GM23338 (cell line): ENCODE measurements around the gene ROBO3.

Source experiments
- CREB1 ChIP-seq: fragments of 250-450 bp; sonication (Bioruptor Pico); IDR thresholded peaks from 2 replicates; pipeline ENCODE4 v1.5.0; 2020; ENCODE audit warnings: low read depth, mild to moderate bottlenecking, moderate library complexity
- EZH2 ChIP-seq: fragments of 200-600 bp; sonication (generic); IDR thresholded peaks from one replicate; pipeline ENCODE4 v1.8.0; 2017; ENCODE audit warnings: antibody characterized with exemption, mild to moderate bottlenecking, low read depth; ENCODE audit not compliant: unreplicated experiment
- EZH2phosphoT487 ChIP-seq: fragments of 200-600 bp; sonication (generic); IDR thresholded peaks from one replicate; pipeline ENCODE4 v1.8.1; 2018; ENCODE audit warnings: antibody characterized with exemption; ENCODE audit not compliant: unreplicated experiment
- JUNB ChIP-seq: IDR thresholded peaks from one replicate; pipeline ENCODE4 v1.6.1; 2016; ENCODE audit warnings: antibody characterized with exemption; ENCODE audit not compliant: unreplicated experiment
- POLR2AphosphoS5 ChIP-seq: IDR thresholded peaks from 2 replicates; pipeline ENCODE4 v1.6.1; 2016; ENCODE audit warnings: antibody characterized with exemption, low read depth
- REST ChIP-seq: IDR thresholded peaks from one replicate; pipeline ENCODE4 v1.6.1; 2018; ENCODE audit warnings: antibody characterized with exemption; ENCODE audit not compliant: unreplicated experiment
- TF ChIP-seq, protein P1 (sequence below), 2 experiments: fragments of 200-600 bp in 1 of 2; sonication (generic) in 1 of 2; conservative IDR thresholded peaks; 2 replicates each; pipeline versions ENCODE4 v1.5.1 to v1.6.1; 2016 to 2017; ENCODE audit warnings: antibody characterized with exemption in 2 of 2, low read depth in 2 of 2, mild to moderate bottlenecking in 2 of 2, moderate library complexity in 1 of 2

DNA sequence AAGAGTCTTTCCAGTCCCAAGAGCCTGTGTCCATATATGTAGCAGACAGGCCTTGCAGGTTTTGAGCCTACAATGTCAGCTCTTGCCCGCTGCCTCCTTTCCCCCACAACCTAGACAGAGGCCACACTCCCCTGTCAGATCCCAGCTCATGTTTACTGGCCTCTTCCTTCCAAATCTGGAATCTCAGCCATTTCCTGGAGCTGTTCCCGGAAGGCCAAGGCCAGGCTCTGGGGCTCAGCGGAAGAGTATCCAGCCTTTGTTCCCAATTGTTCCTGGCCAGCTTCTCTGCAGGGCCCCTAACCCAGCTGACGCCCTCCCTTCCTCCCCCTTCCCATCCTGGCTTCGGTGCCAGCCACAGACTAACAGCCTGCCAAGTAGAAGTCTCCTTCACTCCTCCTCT is 33.5 kb downstream of the ROBO3 start:
- TF ChIP-seq, protein P1, sequence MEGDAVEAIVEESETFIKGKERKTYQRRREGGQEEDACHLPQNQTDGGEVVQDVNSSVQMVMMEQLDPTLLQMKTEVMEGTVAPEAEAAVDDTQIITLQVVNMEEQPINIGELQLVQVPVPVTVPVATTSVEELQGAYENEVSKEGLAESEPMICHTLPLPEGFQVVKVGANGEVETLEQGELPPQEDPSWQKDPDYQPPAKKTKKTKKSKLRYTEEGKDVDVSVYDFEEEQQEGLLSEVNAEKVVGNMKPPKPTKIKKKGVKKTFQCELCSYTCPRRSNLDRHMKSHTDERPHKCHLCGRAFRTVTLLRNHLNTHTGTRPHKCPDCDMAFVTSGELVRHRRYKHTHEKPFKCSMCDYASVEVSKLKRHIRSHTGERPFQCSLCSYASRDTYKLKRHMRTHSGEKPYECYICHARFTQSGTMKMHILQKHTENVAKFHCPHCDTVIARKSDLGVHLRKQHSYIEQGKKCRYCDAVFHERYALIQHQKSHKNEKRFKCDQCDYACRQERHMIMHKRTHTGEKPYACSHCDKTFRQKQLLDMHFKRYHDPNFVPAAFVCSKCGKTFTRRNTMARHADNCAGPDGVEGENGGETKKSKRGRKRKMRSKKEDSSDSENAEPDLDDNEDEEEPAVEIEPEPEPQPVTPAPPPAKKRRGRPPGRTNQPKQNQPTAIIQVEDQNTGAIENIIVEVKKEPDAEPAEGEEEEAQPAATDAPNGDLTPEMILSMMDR (conservative IDR thresholded peaks at IDR 0.05; ENCODE audit: low read depth in 2 of 2), result no peak
- no peak for TF ChIP-seq POLR2AphosphoS5
- TF ChIP-seq CREB1 (CRISPR knock-in tag), result no peak
- no peak for TF ChIP-seq EZH2
- TF ChIP-seq EZH2phosphoT487, result no peak
- no peak for TF ChIP-seq REST
- TF ChIP-seq JUNB, result no peak
